Spleen (tissue), 7 donors: ENCODE measurements around the gene GET4.

Experiments used
- CTCF ChIP-seq, 11 experiments: fragments of 200-600 bp in 7 of 11; fragments of 450-650 bp in 4 of 11; sonication (generic) in 4 of 11; IDR thresholded peaks in 8 of 11; conservative IDR thresholded peaks in 3 of 11; 1 replicate in 7 of 11; 2 replicates in 4 of 11; pipeline versions ENCODE4 v1.4.0 to v1.8.0; 2016 to 2021; ENCODE audit warnings: antibody characterized with exemption in 11 of 11, inconsistent platforms in 4 of 11, mild to moderate bottlenecking in 1 of 11
- POLR2A ChIP-seq, 3 donors: fragments of 450-650 bp; IDR thresholded peaks; one replicate each; pipeline ENCODE4 v1.5.1; 2017; ENCODE audit warnings: antibody characterized with exemption in 3 of 3, mild to moderate bottlenecking in 1 of 3
- POLR2AphosphoS5 ChIP-seq, 3 donors: sonication (generic); formaldehyde crosslinking; IDR thresholded peaks; one replicate each; pipeline ENCODE4 v1.5.1; 2017; ENCODE audit warnings: antibody characterized with exemption in 3 of 3
- donor health status: DM: no; HTN: no; CAD: no; lungs with moderate emphysema.
- donor health status: DM: no; HTN: no; CAD: no.
- donor health status: DM: no; HTN: no; CAD: no.

DNA sequence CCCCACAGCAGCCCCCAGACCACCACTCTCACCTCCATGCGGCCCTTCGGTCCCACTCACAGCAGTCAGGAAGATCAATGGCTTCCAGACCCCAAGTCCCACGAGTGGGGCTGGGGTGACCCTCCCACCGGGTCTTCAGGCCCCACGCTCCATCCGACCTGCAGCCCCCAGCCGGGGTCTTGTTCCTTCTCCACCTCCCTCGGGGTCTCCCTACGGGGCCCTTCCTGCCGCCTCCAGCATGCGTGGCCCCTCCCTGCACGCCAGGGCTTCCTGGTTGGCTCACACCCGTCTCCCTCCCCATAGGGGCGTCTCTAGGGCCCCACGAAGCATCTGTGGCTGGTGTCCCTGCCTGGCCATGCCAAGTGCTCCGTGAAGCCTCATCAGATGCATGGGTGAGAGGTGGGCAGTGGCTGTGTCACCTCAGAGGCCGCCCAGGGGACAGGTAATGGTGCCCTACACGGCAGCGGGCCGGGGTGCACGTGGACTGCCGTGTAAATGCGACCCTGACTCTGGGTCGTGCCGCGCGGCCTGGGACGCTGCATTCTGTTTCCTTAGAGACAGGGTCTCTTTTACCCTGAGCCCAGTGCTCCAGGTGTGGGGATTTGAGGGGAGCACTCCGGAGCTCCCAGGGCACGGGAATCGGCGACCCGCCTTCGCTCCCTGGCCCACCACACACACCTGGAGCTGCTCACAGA lies 58.3 kb downstream of the GET4 start:
- no peak for TF ChIP-seq POLR2A (IDR thresholded peaks at IDR 0.05)
- TF ChIP-seq CTCF (IDR thresholded peaks at IDR 0.05 in 8 of 11, conservative IDR thresholded peaks at IDR 0.05 in 3 of 11): no peak
- TF ChIP-seq POLR2AphosphoS5 (IDR thresholded peaks at IDR 0.05): no peak
